DMS153 treated with DMSO at 0.1 percent for 48 hours (cell line): ENCODE results near the gene KRT71.
"Not testable (repeated sequence)": the region's sequence is repeated elsewhere in the genome, so short reads cannot be mapped to it uniquely, and the experiment has no call there.

Experiments used
- DNase-seq: peaks from one replicate; lab custom pipeline; 2025; ENCODE audit not compliant: unreplicated experiment; lab: John Stamatoyannopoulos, UW

Gene KRT71

GRCh38 chr12:52522346-52523011 is 30.5 kb downstream of the KRT71 start:
- no peak for DNase-seq

GRCh38 chr12:52521568-52522266 is 31.2 kb downstream of the KRT71 start:
- no peak for DNase-seq

- DNase-seq = no peak
Measured at GRCh38 chr12:52521175-52521567, 31.8 kb downstream of the KRT71 start.

- DNase-seq = no peak
Measured at GRCh38 chr12:52519826-52520662, 32.9 kb downstream of the KRT71 start, which contains the start of gene KRT5. Gene KRT5 (minus strand): TSS chr12:52520394. CDS start chr12:52520296, 98 bp downstream.

GRCh38 chr12:52519387-52519703 is 33.6 kb downstream of the KRT71 start:
- no peak for DNase-seq

- DNase-seq = no peak
Measured at GRCh38 chr12:52518574-52519386, 34.2 kb downstream of the KRT71 start.

GRCh38 chr12:52517888-52518287 is 35.1 kb downstream of the KRT71 start:
- DNase-seq = no peak

- no peak for DNase-seq
Measured at GRCh38 chr12:52517005-52517835, 35.7 kb downstream of the KRT71 start.

GRCh38 chr12:52515927-52516831 is 36.8 kb downstream of the KRT71 start:
- no peak for DNase-seq

GRCh38 chr12:52515319-52515646 is 37.7 kb downstream of the KRT71 start:
- no peak for DNase-seq

- DNase-seq = no peak
Measured at GRCh38 chr12:52514471-52515318, 38.2 kb downstream of the KRT71 start.

GRCh38 chr12:52513736-52514135 is 39.2 kb downstream of the KRT71 start:
- no peak for DNase-seq

GRCh38 chr12:52508211-52508610 is 44.7 kb downstream of the KRT71 start:
- no peak for DNase-seq

- peak; percentile 33 for DNase-seq
Measured at GRCh38 chr12:52506858-52507715, 45.9 kb downstream of the KRT71 start.

- DNase-seq = no peak
Measured at GRCh38 chr12:52502877-52503276, 50.1 kb downstream of the KRT71 start.

- no peak for DNase-seq
Measured at GRCh38 chr12:52501490-52501889, 51.5 kb downstream of the KRT71 start.

GRCh38 chr12:52500574-52500973 is 52.4 kb downstream of the KRT71 start:
- not testable (repeated sequence) for DNase-seq
